DND-41 (cell line): ENCODE data around the gene ATAT1.
A peak's percentile ranks its signal among the peaks of the same experiment; 100 is the strongest.

Source experiments
- ATAC-seq: fragments of 200-7000 bp; cut with Tn5 transposase; 3 replicates; pipeline ENCODE4 v1.9.1; 2021; ENCODE audit warnings: low read depth; ENCODE audit not compliant: insufficient read depth
- DNase-seq: peaks from one replicate; pipeline ENCODE4 v3.0.0-alpha.2; 2020
- H2AFZ ChIP-seq: 2 replicates; pipeline ENCODE4 v1.6.0; 2012; ENCODE audit warnings: low read depth, low read length
- H3K27ac ChIP-seq: 2 replicates; pipeline ENCODE4 v1.5.1; 2012; ENCODE audit warnings: low read length, inconsistent platforms
- H3K27me3 ChIP-seq: fragments of 200-600 bp; sonication (generic); 2 replicates; pipeline ENCODE4 v1.6.0; 2012; ENCODE audit warnings: low read length, mild to moderate bottlenecking, inconsistent platforms; ENCODE audit not compliant: insufficient read depth, poor library complexity
- H3K36me3 ChIP-seq: 2 replicates; pipeline ENCODE4 v1.5.1; 2012; ENCODE audit warnings: low read length, inconsistent platforms; ENCODE audit not compliant: insufficient read depth
- H3K4me1 ChIP-seq: 2 replicates; pipeline ENCODE4 v1.5.1; 2012; ENCODE audit warnings: mild to moderate bottlenecking, low read length; ENCODE audit not compliant: insufficient read depth
- H3K4me2 ChIP-seq: 2 replicates; pipeline ENCODE4 v1.6.0; 2012; ENCODE audit warnings: mild to moderate bottlenecking, moderate library complexity, low read length, inconsistent platforms; ENCODE audit not compliant: insufficient read depth
- H3K4me3 ChIP-seq, 2 experiments: fragments of 200-600 bp in 1 of 2; shearing (Covaris generic) in 1 of 2; 2 replicates each; pipeline ENCODE4 v1.5.1; 2012 to 2016; ENCODE audit warnings: inconsistent platforms in 2 of 2, low read length in 2 of 2, mild to moderate bottlenecking in 2 of 2, low read depth in 1 of 2, moderate library complexity in 1 of 2
- H3K79me2 ChIP-seq: 2 replicates; pipeline ENCODE4 v1.6.0; 2012; ENCODE audit warnings: low read length, inconsistent platforms; ENCODE audit not compliant: insufficient read depth
- H3K9ac ChIP-seq: 2 replicates; pipeline ENCODE4 v1.6.0; 2012; ENCODE audit warnings: low read depth, mild to moderate bottlenecking, inconsistent platforms, low read length, moderate library complexity
- H3K9me3 ChIP-seq: 2 replicates; pipeline ENCODE4 v1.5.1; 2012; ENCODE audit warnings: low read length, moderate library complexity, mild to moderate bottlenecking, inconsistent platforms; ENCODE audit not compliant: insufficient read depth, severe bottlenecking
- H4K20me1 ChIP-seq: 2 replicates; pipeline ENCODE4 v1.6.0; 2012; ENCODE audit warnings: low read length; ENCODE audit not compliant: insufficient read depth
- CTCF ChIP-seq: IDR thresholded peaks from 2 replicates; pipeline ENCODE4 v1.5.1; 2012; ENCODE audit warnings: borderline replicate concordance, low read length, moderate library complexity, mild to moderate bottlenecking; ENCODE audit not compliant: poor library complexity, severe bottlenecking; ENCODE audit errors: extremely low read depth
- EZH2 ChIP-seq: IDR thresholded peaks from 3 replicates; pipeline ENCODE4 v1.6.1; 2012; ENCODE audit warnings: borderline replicate concordance, low read depth, mild to moderate bottlenecking, moderate library complexity, low read length, inconsistent platforms; ENCODE audit not compliant: severe bottlenecking

The ATAT1 gene

GRCh38 chr6:30599625-30600324 is 26.9 kb upstream of the ATAT1 start:
- no peaks in the 10 kb centered on the region for H3K27me3 ChIP-seq
- H3K4me1 ChIP-seq, result no peaks in the 10 kb centered on the region
- no peak overlapping the region for H3K27ac ChIP-seq
- no peak for DNase-seq
- no peak overlapping the region for H2AFZ ChIP-seq
- H3K9me3 ChIP-seq, result no peaks in the 10 kb centered on the region
- H3K9ac ChIP-seq, result no peak overlapping the region
- peaks cover 55% of the 10 kb centered on the region for H3K36me3 ChIP-seq
- no peak overlapping the region for H3K4me3 ChIP-seq
- no peak overlapping the region for H3K4me2 ChIP-seq
- no peak for ATAC-seq
- H4K20me1 ChIP-seq, result peaks cover 37% of the 10 kb centered on the region
- TF ChIP-seq CTCF (no peak), EZH2 (no peak)
- H3K79me2 ChIP-seq, result no peaks in the 10 kb centered on the region

GRCh38 chr6:30600451-30600961 is 26.2 kb upstream of the ATAT1 start:
- TF ChIP-seq CTCF (no peak), EZH2 (no peak)
- Histone ChIP-seq H4K20me1 (peaks cover 37% of the 10 kb centered on the region), H3K27ac (no peak overlapping the region), H3K79me2 (no peaks in the 10 kb centered on the region), H3K9me3 (no peaks in the 10 kb centered on the region), H3K27me3 (no peaks in the 10 kb centered on the region), H3K4me2 (no peak overlapping the region), H3K4me3 (no peak overlapping the region), H3K4me1 (no peaks in the 10 kb centered on the region), H3K36me3 (peaks cover 56% of the 10 kb centered on the region), H2AFZ (no peak overlapping the region), H3K9ac (no peak overlapping the region)
- DNase-seq (no peak), ATAC-seq (no peak)

- no peaks in the 10 kb centered on the region for H3K4me1 ChIP-seq
- no peaks in the 10 kb centered on the region for H3K27me3 ChIP-seq
- H3K4me2 ChIP-seq, result no peak overlapping the region
- no peaks in the 10 kb centered on the region for H3K9me3 ChIP-seq
- no peak overlapping the region for H2AFZ ChIP-seq
- peak; percentile 67 for DNase-seq
- peak overlapping the region; percentile 16; the same call in 1 of the 2 replicates for H3K27ac ChIP-seq
- H3K4me3 ChIP-seq, result no peak overlapping the region
- peaks cover 63% of the 10 kb centered on the region for H3K36me3 ChIP-seq
- H3K9ac ChIP-seq, result no peak overlapping the region
- ATAC-seq, result peak; percentile 43
- peaks cover 37% of the 10 kb centered on the region for H4K20me1 ChIP-seq
- TF ChIP-seq EZH2 (no peak), CTCF (no peak)
- H3K79me2 ChIP-seq, result peaks cover 2% of the 10 kb centered on the region; the same call in 1 of the 2 replicates
Observed at GRCh38 chr6:30601436-30601814, 25.2 kb upstream of the ATAT1 start.
